PC-9 (cell line): Measurements from ENCODE around the gene MGRN1. TPM values are rescaled to one million over a fixed set of nuclear protein-coding genes. Genes with fewer than 3 reads are reported as not detected.

Source experiments
- BruUV-seq: library from RNA; stranded (reverse); fragments of 400-500 nt; replicated peaks from 2 replicates; lab custom pipeline; 2021; lab: Mats Ljungman, UMichigan
- CTCF ChIA-PET: fragments of 300-600 bp; sonication (Branson Sonifier 250); formaldehyde crosslinking; loops from one replicate; lab custom pipeline; 2022; ENCODE audit warnings: antibody characterized with exemption; lab: Charles Lee
- POLR2A ChIA-PET: fragments of 300-600 bp; sonication (Branson Sonifier 250); formaldehyde crosslinking; loops from one replicate; lab custom pipeline; 2022; ENCODE audit warnings: antibody characterized with exemption; ENCODE audit not compliant: unreplicated experiment; lab: Charles Lee
- DNase-seq, 2 experiments: peaks; one replicate each; pipeline versions ENCODE4 v3.0.0 to v3.0.0-alpha.2; 2015 to 2022; ENCODE audit warnings: mixed read lengths in 1 of 2
- H2AFZ ChIP-seq: fragments of 200-600 bp; sonication (generic); 2 replicates; pipeline ENCODE4 v1.8.1; 2017; ENCODE audit warnings: antibody characterized with exemption
- H3F3A ChIP-seq: fragments of 200-600 bp; sonication (generic); 2 replicates; pipeline ENCODE4 v1.8.1; 2017; ENCODE audit warnings: antibody characterized with exemption, mild to moderate bottlenecking, low read depth; ENCODE audit not compliant: insufficient read depth
- H3K27ac ChIP-seq: fragments of 200-600 bp; sonication (generic); 2 replicates; pipeline ENCODE4 v1.6.1; 2016; ENCODE audit warnings: mixed run types
- H3K27me3 ChIP-seq: fragments of 200-600 bp; sonication (generic); 2 replicates; pipeline ENCODE4 v1.6.1; 2016; ENCODE audit warnings: low read depth, mixed run types; ENCODE audit not compliant: insufficient read depth
- H3K36me3 ChIP-seq: fragments of 200-600 bp; sonication (generic); 2 replicates; pipeline ENCODE4 v1.6.1; 2016; ENCODE audit warnings: low read depth, mixed run types
- H3K4me1 ChIP-seq: fragments of 200-600 bp; sonication (generic); replicated peaks from 2 replicates; pipeline ENCODE4 v1.6.1; 2016; ENCODE audit warnings: mixed run types; ENCODE audit not compliant: insufficient read depth
- H3K4me2 ChIP-seq: fragments of 200-600 bp; sonication (generic); 2 replicates; pipeline ENCODE4 v1.6.1; 2017; ENCODE audit warnings: mixed run types
- H3K4me3 ChIP-seq: fragments of 200-600 bp; sonication (generic); 2 replicates; pipeline ENCODE4 v1.6.1; 2016; ENCODE audit warnings: mixed run types
- H3K79me2 ChIP-seq: fragments of 200-600 bp; sonication (generic); 2 replicates; pipeline ENCODE4 v1.6.1; 2017; ENCODE audit warnings: low read depth, mixed run types
- H3K9me2 ChIP-seq: fragments of 200-600 bp; sonication (generic); 2 replicates; pipeline ENCODE4 v1.8.1; 2017; ENCODE audit warnings: mild to moderate bottlenecking; ENCODE audit not compliant: insufficient read depth
- H3K9me3 ChIP-seq: fragments of 200-600 bp; sonication (generic); 2 replicates; pipeline ENCODE4 v1.8.1; 2016; ENCODE audit warnings: low read depth; ENCODE audit not compliant: insufficient read depth
- H4K20me1 ChIP-seq: fragments of 200-600 bp; sonication (generic); 2 replicates; pipeline ENCODE4 v1.8.1; 2017; ENCODE audit not compliant: insufficient read depth
- EZH2 ChIP-seq: fragments of 200-600 bp; sonication (generic); IDR thresholded peaks from 2 replicates; pipeline ENCODE4 v1.8.0; 2017; ENCODE audit warnings: antibody characterized with exemption, low read depth
- intact Hi-C: fragments of 100-400 bp; cut with micrococcal nuclease; formaldehyde crosslinking; loops from one replicate; pipeline ENCODE4 v1.10.0; 2022; ENCODE audit not compliant: unreplicated experiment
- total RNA-seq: library from RNA; stranded (reverse); gene quantifications from 2 replicates; pipeline ENCODE4 v1.2.3, GENCODE V29; 2021
- TF ChIP-seq, protein P1 (sequence below): fragments of 200-600 bp; sonication (generic); conservative IDR thresholded peaks from 2 replicates; pipeline ENCODE4 v1.6.1; 2017; ENCODE audit warnings: mixed run types, antibody characterized with exemption, mild to moderate bottlenecking, moderate library complexity

The MGRN1 gene
- total RNA-seq, 1 experiment from 2014 or later: 70.4 TPM

DNA sequence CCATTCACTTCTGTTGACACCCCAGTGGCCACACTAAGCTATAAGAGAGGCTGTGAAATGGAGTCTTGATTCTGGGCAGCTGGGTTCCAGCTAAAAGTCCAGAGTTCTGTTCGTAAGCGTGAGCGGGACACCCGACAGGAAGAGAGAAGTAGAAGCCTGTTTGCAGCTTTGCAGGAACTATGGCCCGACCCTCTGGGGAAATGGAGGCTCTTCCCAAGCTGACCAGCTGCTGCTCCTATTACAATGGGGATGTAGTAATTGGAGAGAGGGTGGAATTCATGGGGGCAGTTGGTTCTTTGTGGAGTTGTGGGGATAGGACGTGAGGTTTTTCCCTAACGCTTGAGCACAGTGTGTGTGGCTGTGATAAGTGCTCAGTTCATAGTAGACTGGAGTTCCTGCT lies 38.3 kb upstream of the MGRN1 start:
- intact Hi-C loops: loop anchor here (5.0 kb wide), 1 partner anchor 384 kb away; no protein-coding TSS in a partner anchor
- CTCF ChIA-PET: interaction anchor here (0.8 to 1.0 kb wide), 2 partner anchors 80 to 110 kb away, joined by 3 read pairs; partner anchors contain the start of gene HMOX2
- POLR2A ChIA-PET: no interaction called here
- Histone ChIP-seq H3F3A (no peaks in the 10 kb centered on the region; the same call in 1 of the 2 replicates), H3K27me3 (peaks cover 18% of the 10 kb centered on the region; the same call in 1 of the 2 replicates), H4K20me1 (no peaks in the 10 kb centered on the region), H3K79me2 (no peaks in the 10 kb centered on the region), H3K9me3 (peaks cover 9% of the 10 kb centered on the region; the same call in 1 of the 2 replicates), H3K36me3 (no peaks in the 10 kb centered on the region), H3K4me2 (no peak overlapping the region), H3K4me1 (no peaks in the 10 kb centered on the region), H3K9me2 (no peaks in the 10 kb centered on the region), H2AFZ (no peak overlapping the region), H3K27ac (no peak overlapping the region), H3K4me3 (no peak overlapping the region)
- BruUV-seq: no TSS peak
- no peak for DNase-seq
- TF ChIP-seq EZH2: no peak
- TF ChIP-seq, protein P1, sequence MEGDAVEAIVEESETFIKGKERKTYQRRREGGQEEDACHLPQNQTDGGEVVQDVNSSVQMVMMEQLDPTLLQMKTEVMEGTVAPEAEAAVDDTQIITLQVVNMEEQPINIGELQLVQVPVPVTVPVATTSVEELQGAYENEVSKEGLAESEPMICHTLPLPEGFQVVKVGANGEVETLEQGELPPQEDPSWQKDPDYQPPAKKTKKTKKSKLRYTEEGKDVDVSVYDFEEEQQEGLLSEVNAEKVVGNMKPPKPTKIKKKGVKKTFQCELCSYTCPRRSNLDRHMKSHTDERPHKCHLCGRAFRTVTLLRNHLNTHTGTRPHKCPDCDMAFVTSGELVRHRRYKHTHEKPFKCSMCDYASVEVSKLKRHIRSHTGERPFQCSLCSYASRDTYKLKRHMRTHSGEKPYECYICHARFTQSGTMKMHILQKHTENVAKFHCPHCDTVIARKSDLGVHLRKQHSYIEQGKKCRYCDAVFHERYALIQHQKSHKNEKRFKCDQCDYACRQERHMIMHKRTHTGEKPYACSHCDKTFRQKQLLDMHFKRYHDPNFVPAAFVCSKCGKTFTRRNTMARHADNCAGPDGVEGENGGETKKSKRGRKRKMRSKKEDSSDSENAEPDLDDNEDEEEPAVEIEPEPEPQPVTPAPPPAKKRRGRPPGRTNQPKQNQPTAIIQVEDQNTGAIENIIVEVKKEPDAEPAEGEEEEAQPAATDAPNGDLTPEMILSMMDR: no peak

DNA sequence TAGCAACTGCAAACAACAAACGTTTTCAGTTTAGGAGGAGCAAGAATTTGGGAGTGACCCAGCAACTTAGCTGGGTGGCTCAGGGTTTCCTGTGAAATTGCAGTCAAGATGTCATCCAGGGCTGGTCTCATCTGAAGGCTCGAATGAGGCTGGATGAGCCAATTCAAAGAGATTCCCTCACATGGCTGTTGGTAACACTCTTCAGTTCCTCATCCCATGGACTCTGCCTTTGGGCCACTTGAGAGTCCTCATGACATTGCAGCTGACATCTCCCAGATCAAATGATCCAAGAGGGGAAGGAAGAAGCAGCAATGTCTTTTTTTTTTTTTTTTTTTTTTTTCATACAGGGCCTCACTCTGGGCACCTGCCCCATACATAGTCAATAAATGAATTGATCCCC lies 36.2 kb upstream of the MGRN1 start:
- CTCF ChIA-PET: no interaction called here
- H3K27ac ChIP-seq: no peak overlapping the region
- intact Hi-C loops: loop anchor here (5.0 kb wide), 1 partner anchor 386 kb away; no protein-coding TSS in a partner anchor

DNA sequence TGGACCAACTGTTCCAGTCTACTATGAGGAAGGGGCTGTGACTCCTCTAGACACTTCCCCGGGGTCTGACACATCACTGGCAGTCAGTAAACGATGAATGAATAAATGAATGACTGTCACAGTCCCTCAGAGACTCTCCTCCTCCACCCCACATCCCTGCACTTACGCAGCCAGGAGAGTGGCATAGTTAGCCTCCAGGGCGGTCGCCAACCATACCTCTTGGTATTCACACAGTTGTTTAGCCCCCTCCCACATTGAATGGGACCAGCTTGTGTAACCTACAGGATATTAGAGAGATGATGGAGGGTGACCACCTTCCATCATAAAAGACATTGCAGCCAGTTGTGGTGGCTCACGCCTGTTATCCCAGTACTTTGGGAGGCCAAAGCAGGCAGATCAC lies 35.7 kb upstream of the MGRN1 start:
- H3K36me3 ChIP-seq: no peaks in the 10 kb centered on the region
- intact Hi-C loops: loop anchor here (5.0 kb wide), 1 partner anchor 387 kb away; no protein-coding TSS in a partner anchor
- H3K4me3 ChIP-seq: no peak overlapping the region
- no peak overlapping the region for H3K4me2 ChIP-seq
- no peaks in the 10 kb centered on the region for H3K79me2 ChIP-seq
- H3K27ac ChIP-seq: no peak overlapping the region
- no TSS peak for BruUV-seq
- H3K4me1 ChIP-seq: no peaks in the 10 kb centered on the region
- no peaks in the 10 kb centered on the region; the same call in 1 of the 2 replicates for H3F3A ChIP-seq
- TF ChIP-seq EZH2: no peak
- TF ChIP-seq, protein P1: no peak
- CTCF ChIA-PET: no interaction called here
- peaks cover 23% of the 10 kb centered on the region; the same call in 1 of the 2 replicates for H3K27me3 ChIP-seq
- POLR2A ChIA-PET: no interaction called here
- no peak overlapping the region for H2AFZ ChIP-seq
- no peaks in the 10 kb centered on the region for H4K20me1 ChIP-seq
- peaks cover 9% of the 10 kb centered on the region; the same call in 1 of the 2 replicates for H3K9me3 ChIP-seq
- no peak for DNase-seq
- H3K9me2 ChIP-seq: no peaks in the 10 kb centered on the region

More for the DNA sequence above, 36.2 kb upstream of the MGRN1 start:
- Histone ChIP-seq H2AFZ (no peak overlapping the region), H3K36me3 (no peaks in the 10 kb centered on the region), H3K4me3 (no peak overlapping the region), H4K20me1 (no peaks in the 10 kb centered on the region), H3K9me2 (no peaks in the 10 kb centered on the region), H3K79me2 (no peaks in the 10 kb centered on the region), H3F3A (no peaks in the 10 kb centered on the region; the same call in 1 of the 2 replicates), H3K9me3 (peaks cover 9% of the 10 kb centered on the region; the same call in 1 of the 2 replicates), H3K27me3 (peaks cover 18% of the 10 kb centered on the region; the same call in 1 of the 2 replicates), H3K4me2 (no peak overlapping the region), H3K4me1 (no peaks in the 10 kb centered on the region)
- POLR2A ChIA-PET: no interaction called here
- no TSS peak for BruUV-seq
- no peak for DNase-seq
- TF ChIP-seq, protein P1: no peak
- no peak for TF ChIP-seq EZH2
